Activated CD8-positive, alpha-beta memory T cell treated with anti-CD3 and anti-CD28 coated beads, Interleukin-2, amount 50 U/mL, for 4 hours (primary cell): ENCODE data around the gene PPWD1.
A peak's percentile ranks its signal among the peaks of the same experiment; 100 is the strongest.

Source experiments
- DNase-seq: peaks from one replicate; pipeline ENCODE4 v3.0.0-alpha.2; 2020

The PPWD1 gene

GRCh38 chr5:65624025-65624570 is 61.0 kb downstream of the PPWD1 start, which contains the start of gene TRIM23:
Gene TRIM23 (minus strand): TSS chr5:65624333. CDS start chr5:65624274, 59 bp downstream.
- peak; percentile 87 for DNase-seq

- peak; percentile 74 for DNase-seq
Measured at GRCh38 chr5:65624571-65625555, 61.8 kb downstream of the PPWD1 start, which contains the start of the genes SHLD3 and TRAPPC13. Gene SHLD3 (plus strand): TSS chr5:65625027. CDS start chr5:65629588, 4,561 bp downstream. Gene TRAPPC13 (plus strand): TSS chr5:65625027. CDS start chr5:65625061, 34 bp downstream.

GRCh38 chr5:65625743-65626142 is 62.6 kb downstream of the PPWD1 start:
- DNase-seq = no peak

DNA sequence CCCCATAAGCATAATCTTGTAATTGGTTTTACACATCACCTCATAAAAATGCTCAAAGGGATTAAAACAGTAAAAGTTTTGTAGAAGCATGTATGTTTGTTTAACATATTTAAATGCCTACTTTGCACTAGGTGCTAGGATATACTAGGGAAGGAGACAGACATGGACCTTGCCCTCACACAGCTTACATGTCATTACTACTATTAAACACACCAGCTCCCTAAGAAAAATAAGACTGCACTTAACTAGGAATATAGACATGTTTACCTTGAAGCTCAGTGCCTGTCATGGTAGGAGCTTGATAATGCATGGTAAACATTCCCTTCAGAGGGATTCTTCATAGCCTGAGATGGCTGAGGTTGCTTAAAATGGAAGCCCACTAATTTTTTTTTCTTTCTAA is 67.9 kb downstream of the PPWD1 start:
- DNase-seq = no peak
